DMS 273 (cell line): Measurements from ENCODE around the gene RAPH1.

Source experiments
- DNase-seq: peaks from one replicate; lab custom pipeline; 2025; ENCODE audit not compliant: unreplicated experiment; lab: John Stamatoyannopoulos, UW

The RAPH1 gene, protein sequence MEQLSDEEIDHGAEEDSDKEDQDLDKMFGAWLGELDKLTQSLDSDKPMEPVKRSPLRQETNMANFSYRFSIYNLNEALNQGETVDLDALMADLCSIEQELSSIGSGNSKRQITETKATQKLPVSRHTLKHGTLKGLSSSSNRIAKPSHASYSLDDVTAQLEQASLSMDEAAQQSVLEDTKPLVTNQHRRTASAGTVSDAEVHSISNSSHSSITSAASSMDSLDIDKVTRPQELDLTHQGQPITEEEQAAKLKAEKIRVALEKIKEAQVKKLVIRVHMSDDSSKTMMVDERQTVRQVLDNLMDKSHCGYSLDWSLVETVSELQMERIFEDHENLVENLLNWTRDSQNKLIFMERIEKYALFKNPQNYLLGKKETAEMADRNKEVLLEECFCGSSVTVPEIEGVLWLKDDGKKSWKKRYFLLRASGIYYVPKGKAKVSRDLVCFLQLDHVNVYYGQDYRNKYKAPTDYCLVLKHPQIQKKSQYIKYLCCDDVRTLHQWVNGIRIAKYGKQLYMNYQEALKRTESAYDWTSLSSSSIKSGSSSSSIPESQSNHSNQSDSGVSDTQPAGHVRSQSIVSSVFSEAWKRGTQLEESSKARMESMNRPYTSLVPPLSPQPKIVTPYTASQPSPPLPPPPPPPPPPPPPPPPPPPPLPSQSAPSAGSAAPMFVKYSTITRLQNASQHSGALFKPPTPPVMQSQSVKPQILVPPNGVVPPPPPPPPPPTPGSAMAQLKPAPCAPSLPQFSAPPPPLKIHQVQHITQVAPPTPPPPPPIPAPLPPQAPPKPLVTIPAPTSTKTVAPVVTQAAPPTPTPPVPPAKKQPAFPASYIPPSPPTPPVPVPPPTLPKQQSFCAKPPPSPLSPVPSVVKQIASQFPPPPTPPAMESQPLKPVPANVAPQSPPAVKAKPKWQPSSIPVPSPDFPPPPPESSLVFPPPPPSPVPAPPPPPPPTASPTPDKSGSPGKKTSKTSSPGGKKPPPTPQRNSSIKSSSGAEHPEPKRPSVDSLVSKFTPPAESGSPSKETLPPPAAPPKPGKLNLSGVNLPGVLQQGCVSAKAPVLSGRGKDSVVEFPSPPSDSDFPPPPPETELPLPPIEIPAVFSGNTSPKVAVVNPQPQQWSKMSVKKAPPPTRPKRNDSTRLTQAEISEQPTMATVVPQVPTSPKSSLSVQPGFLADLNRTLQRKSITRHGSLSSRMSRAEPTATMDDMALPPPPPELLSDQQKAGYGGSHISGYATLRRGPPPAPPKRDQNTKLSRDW

DNA sequence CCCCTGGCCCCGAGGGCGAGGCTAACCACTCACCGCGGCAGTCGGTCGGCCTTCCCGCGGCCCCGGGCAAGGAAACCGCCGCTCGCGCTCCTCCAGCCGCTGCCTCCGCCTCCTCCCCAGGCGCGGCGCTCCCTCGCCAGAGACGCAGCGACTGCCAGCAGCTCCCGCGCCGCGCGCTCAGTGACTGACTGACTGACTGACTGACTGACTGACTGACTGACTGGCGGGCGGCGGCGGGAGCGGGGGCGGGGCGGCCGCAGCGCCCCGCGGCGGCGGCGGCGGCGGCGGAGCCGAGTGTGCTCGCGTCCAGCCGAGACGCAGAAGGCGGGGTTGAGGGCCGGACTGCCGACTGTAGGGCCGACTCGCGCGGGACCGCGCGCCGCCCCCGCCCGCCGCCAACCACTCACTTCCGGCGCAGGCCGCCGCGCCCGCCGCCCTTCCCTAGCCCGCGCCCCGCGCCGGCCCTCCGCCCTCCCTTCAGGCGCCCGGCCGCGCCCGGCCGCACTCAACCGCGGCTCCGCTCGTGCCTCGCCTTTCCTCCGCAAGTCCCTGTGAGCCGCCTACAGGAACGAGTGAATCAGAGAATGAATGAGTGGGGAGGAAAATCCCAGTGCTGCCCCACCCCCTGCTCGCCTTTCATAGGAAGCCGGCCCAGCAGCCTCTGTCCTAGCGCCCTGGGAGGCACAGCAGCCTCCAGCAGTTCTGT is at the start of gene RAPH1:
TSS of gene RAPH1 (minus strand) at position 224 of the 706 bp plus-strand sequence. CDS start 39,948 bp downstream, outside the sequence.
- peak; percentile 92 for DNase-seq

DNA sequence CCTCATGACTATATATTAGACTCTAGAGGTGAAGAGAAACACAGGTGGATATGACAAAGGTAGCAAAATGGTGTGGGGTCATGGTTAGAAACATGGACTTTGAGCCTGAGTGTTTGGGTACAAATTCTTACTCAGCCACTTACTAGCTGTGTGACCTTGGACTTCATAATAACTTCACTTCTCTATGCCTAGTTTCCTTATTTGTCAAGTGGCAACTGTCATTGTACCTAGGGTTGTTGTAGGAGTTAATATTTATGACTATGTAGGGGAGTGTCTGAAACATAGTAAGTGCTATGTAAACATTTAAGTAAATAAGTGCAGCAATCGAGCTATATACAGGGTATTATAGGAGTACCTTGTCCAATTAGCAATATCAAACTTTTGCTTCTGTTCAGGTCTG is 49.7 kb upstream of the RAPH1 start:
- no peak for DNase-seq

DNA sequence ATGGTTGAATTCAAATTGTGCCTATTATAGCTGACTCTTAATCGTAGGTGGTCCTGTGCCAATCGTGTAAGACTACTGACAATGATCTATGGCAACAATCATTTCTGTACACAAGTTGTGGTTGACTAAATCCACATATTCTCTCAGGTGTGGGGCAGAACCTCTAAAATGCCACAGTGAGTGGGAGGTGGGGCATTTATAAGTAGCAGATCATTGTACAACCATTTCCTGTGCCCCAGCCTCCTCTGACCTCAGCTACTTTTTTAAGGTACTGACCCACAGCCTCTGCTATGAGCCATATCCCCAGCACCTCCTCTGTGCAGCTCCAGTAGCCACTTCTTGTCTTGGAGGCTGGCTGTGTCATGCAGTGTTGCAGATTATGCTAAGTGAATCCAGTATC is 48.6 kb upstream of the RAPH1 start:
- DNase-seq: no peak

DNA sequence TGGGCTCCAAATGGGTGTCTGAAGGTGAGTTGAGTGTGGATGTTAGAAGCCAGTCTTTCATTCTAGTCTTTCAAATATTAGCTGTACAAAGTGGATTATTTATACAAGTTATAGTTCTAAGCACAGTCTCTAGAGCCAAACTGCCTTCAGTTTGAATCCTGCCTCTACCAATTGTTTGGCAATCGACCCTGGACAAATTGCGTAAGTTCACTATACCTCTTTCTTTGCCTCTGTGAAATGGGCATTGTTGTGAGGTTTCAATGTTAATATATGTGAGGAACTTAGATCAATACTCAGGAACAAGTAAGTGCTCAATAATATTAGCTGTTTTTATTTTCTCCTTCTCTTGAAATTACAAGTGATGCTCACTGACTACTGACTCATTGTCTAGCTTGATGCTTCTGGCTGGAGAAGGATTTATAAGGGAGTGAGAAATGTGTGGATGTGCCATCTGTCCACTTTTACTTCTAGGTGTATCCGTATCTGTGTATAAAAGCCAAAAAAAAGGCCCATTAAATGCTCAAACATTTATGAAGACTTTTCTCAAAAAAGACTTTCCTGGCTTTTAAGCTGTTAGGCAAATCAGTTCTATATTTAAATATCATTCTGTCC is 48.1 kb upstream of the RAPH1 start:
- no peak for DNase-seq

DNA sequence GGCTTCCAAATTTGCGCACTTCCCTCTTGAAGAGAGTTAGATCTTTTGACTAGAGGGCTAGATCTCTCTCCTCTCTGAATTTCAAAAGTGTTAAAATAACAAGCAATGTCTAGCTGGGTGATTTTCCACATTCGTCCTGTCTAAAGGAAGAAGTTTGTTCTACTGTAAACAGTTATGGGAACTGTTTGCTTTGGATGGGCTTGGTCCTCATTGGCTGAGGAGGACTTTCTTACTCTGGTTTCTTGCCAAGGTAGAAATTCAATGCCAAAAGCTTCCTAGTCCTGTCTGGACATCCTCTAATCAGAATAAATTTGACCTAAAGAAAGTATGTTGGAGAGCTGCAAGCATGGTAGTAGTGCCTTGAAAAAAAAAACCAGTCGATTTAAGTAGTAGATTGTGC is 47.4 kb upstream of the RAPH1 start:
- peak; percentile 4 for DNase-seq

DNA sequence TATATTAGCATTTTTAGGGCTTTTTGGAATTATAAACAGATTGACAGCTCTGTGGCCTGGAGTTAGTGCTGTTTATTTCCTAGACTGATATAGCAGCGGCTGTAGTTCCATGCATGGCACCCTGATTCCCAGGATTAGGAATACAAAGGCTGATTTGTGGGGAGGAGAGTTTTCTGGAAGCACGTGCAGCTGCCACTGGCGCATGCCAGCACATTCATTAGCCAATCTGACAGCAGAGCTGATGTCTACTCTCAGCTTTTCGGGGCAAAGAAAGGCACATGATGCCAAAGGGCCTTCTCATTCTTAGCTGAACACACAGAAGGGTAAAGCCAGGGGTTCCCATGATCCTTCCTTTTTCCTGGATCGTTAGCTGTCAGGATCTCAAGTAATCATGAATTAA is 45.7 kb upstream of the RAPH1 start:
- DNase-seq: no peak

DNA sequence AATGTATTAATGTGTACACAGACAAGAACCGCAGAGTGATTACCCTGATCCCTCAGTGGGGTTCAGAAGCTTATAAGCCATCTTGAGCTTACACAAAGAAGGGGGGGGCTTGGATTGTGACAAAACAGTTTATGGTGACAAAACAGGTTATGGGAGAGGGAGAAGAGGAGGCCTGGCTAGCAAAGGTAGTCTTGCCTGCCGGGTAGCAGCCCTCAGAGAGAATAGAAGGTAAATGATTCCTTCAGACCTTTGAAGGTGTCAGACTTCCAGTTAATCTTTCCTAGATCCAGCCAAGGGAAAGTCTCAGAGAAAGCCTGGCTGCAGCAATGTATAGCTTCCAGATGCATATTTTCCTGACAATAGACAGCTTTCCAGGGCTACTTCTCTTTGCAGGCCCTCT is 44.6 kb upstream of the RAPH1 start:
- no peak for DNase-seq

DNA sequence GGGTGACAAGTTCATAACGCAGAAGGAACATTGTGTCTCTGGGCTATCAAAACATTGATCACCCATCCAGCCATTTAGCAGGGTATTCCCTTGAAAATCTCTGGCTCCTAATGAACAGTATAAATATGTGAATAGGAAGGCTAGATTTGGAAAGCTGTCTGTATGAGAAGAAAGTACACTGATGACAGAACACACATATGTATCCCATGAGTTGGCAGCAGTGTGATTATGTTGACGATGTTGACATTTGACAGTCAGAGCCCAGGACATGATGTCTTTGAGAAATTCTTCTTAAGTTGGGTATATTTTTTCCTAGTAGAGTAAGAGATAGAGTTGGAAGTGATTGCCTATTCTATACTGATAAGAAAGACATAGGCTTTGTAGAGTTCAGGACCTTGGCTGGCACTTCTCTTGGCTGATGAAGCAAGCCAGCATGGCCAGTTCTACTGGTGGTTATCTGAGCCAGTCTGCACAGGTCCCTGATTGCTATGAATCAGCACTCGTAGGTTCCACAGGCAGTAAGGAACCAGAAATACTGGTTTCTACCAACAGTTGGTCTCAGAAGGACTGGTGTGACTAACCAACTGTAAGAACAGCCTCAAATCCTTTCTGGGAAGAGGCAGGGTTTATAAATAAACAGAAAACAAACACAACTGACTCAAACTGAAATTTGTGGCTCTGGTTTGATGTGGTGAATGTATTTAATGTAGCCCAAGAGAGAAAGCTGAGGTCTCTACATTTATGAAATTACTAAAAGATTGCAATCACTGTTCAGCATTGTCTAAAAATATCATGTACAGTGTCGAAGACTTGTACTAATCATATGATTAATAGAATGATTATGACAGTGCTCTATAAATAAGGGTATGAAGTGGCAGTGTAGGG is 43.9 kb upstream of the RAPH1 start:
- no peak for DNase-seq

DNA sequence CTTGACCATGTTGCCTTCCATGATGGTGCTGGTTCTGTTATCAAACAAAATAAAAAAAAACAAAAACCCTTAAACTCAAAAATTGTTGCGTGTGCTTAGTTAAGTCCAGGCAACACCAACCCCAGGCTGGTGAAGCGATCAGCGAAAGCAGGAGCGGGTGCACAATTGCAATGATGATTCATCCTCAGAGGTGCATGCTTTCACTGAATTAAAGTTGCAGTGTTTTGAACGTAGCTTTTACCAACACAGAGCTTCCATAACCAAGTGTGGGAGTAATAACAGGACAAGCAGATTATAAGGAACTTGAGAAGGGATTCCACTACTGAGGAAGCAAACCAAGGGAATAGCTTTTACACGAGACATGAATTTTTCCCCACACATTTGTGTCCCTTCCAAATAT is 39.7 kb upstream of the RAPH1 start:
- DNase-seq: no peak

DNA sequence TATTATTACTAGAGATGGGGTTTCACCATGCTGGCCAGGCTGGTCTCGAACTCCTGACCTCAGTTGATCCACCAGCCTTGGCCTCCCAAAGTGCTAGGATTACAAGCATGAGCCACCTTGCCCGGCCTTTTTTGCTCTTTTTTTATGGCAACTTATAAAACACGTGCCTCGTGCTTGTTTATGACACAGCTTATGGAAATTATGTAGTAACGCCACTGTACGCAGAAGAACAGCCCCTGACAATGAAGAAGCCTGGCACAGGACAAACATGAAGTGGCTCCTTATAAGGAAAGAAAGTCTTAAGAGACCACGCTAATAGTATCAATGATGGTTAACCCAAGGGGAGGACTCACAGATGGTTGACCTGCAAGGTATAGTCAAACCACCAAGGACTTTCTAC is 37.2 kb upstream of the RAPH1 start:
- no peak for DNase-seq

DNA sequence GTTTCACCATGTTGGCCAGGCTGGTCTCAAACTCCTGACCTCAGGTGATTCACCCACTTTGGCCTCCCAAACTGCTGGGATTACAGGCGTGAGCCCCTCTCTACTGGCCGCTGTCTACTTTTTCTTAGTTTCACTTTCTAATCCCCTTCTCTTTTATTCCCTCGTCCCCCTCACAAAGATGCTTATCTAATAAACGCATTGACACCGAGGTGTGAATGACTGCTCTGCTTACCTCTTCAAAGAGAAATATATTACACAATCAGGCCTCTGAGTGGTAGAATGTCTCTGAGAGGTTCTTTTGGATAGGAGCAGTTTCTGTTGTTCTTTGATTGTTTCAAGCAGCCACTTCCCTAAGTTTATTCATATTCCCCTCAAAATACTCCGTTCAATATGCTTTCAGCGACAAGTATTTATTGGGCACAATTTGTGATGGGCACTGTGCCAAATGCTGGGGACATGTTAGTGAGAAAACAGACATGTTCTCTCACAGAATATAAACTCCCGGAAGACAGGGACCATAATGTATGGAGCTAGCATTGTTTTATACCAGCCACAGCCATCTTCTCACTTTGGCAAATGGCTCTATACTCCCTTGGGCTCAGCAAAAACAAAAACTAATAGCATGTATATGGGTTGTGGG is 34.7 kb upstream of the RAPH1 start:
- no peak for DNase-seq

DNA sequence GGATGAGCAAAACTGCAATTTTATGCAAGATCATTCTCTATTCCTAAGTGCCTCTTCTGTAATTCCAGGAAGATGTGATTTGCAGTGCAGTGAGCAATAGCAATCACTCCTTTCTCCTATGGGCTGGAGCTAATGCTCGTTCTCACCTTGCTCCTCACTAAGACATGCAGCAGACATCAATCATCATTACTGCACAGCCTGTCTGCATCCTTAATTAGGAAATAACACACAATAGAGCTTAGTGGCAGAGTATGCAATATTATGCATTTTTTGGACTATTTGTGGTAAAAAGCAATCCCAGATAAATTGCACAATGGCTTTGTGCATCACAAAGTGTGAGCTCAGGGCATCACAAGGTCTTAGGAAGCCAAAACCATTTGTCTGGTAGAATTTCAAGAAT is 32.6 kb upstream of the RAPH1 start:
- DNase-seq: no peak

DNA sequence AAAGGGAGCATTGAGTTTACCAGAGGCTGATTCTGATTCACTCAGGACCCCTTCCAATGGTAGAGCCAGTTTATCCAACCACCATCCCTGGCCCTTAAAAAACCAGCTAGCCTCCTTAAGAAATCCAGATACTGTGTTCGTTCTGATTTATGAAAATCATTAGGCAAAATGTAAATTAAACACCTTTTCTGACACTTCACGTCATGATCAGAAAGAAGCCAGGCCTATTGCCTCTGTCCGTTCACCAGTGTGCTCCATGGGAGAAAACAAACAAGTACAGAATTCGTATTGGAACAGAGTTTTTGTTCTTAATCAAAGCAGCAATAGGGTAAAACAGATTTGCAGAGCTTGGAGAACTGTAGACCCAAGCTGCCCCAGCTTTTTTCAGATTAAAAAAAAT is 31.1 kb upstream of the RAPH1 start:
- no peak for DNase-seq

DNA sequence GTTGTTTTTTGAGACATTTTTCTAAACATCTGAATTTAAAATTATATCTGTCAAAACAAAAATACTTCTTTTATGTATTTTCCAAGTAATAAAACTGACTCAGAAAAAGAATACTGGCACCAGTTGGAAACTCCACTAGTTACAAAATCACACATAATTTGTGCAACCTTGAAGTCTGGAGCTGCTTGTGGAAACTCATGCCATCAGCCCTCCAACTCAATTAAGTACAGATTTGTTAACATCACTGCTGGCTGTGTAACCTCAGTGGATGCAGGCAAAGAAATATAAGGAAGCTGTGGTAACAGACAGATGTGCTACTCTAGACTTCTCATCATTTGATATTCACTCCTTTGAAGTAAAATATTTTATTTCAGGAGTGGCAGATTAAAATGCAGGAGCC is 30.0 kb upstream of the RAPH1 start:
- no peak for DNase-seq

DNA sequence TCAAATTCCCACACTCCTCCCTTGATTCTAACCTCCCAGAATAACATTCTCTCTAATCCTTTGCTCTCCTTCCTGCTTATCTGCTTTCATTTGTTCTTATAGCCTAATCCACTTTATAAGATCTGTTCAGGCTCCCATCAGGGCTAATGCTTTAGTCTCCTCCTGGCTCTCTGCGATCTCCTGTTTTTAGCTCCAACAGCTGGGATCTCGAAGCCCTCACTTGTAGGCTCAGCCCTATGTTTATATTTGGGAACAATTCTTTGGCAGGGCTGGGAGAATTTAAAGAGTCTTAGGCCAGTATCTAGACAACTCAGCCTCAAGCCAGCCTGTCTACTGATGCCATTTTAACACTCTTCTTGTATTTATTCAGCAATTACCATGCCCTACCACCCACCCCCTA is 27.2 kb upstream of the RAPH1 start:
- peak; percentile 39 for DNase-seq

DNA sequence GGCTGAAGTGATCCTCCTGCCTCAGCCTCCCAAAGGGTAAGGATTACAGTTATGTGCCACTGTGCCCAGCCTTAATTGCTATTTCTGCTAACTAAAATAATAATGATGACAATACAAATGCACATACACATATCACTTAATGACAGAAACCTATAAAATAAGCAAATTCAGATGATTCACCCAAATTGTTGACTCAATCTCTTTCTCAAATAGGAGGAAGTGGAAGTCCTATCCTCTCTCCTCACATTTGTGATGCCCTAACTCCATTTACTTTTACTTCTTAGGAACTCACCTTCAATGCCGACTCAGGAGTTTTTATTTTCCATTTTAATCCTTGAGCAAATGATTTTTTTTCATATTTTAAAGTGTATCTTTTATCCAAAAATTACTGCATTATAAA is 24.5 kb upstream of the RAPH1 start:
- no peak for DNase-seq

DNA sequence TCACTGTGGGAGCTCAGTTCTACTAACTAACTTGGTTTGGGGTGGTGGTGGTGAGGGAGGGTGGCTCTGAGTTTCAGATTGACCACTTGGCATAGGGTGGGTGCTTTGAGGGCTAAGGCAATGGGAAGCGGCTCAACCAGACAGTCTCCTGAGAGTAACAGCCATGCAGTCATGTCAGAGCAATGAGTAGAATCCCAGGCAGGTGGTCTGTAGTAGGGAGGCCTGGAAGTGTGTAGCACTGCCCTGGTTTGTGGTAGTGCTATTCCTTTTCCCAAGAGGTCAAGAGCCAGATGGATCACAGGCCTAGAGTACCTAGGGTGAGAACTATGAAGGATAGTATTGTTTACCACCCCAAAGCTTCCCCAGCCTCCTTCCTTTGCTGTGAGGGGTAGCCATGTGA is 18.7 kb upstream of the RAPH1 start:
- DNase-seq: no peak

DNA sequence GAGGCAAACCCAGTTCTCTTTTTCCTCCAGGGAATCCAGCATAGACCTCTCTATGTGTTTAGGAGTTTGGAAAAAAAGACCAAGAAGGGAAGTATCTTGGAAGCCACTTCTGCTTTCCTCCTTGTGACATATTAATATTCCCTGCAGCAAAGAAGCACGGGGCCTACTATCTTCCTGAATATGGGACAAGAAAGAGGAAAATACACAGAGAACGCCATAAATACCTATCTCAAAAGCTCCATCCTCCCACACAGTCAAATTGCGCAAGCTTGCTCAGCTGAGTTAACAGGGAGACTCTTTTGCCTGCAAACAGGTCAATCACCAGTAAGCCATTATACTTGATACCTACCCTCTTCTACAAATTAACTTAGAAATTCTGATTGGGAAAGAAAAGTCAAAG is 16.7 kb upstream of the RAPH1 start:
- no peak for DNase-seq

DNA sequence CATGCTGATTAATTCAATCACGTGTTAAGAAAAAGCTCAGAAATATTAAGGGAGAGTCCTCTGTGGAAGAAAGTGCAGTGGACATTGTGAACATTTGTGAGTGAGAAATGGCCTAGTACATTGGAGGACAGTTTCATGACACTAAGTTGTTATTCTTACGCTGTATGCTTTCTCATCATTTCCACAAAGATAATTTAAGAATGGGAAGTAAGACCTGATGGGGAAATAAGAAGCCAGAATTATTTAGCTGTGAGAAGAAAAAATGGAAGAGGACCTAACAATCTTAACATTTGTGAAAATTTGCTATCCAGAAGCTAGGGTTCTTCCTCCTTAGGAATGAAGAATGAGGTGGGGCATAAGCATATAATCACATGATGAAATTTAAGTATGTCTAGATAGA is 15.2 kb upstream of the RAPH1 start:
- DNase-seq: no peak
